ENCODE results near the gene R3HCC1L. TPM values are rescaled to one million over a fixed set of nuclear protein-coding genes. Genes with fewer than 3 reads are reported as not detected.

Gene R3HCC1L
- total and polyA plus RNA-seq, 2 donors (not counting 1 experiment from before 2014, with no cell fraction given) = 11.6 to 25.1 TPM

DNA sequence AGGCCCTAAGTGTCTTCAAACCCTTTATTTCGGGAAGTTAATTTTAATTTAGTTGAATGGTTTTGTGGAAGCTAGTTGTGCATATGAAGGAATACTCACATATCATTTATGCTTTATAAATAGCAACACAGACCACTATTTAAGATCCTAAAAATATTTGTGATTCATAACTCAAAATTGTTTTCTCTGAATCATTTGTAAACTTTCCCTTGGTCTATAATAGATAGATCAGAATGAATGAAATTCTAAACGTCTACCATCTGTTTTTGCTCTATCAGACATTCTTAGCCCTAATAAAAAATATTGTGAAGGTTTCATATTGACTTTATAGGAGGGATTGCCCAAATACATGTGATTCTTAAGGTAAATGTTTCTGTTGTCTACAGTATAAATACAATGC lies 90.1 kb downstream of the R3HCC1L start:
- intact Hi-C loops (cut with micrococcal nuclease) = no loop called here
- no peak overlapping the region for H2AFZ ChIP-seq (ENCODE audit: insufficient read depth, low read depth, low read length, poor library complexity, severe bottlenecking)
- H3K27ac ChIP-seq (ENCODE audit: low read length in 2 of 2) = no peak overlapping the region
- TF ChIP-seq, protein P1, sequence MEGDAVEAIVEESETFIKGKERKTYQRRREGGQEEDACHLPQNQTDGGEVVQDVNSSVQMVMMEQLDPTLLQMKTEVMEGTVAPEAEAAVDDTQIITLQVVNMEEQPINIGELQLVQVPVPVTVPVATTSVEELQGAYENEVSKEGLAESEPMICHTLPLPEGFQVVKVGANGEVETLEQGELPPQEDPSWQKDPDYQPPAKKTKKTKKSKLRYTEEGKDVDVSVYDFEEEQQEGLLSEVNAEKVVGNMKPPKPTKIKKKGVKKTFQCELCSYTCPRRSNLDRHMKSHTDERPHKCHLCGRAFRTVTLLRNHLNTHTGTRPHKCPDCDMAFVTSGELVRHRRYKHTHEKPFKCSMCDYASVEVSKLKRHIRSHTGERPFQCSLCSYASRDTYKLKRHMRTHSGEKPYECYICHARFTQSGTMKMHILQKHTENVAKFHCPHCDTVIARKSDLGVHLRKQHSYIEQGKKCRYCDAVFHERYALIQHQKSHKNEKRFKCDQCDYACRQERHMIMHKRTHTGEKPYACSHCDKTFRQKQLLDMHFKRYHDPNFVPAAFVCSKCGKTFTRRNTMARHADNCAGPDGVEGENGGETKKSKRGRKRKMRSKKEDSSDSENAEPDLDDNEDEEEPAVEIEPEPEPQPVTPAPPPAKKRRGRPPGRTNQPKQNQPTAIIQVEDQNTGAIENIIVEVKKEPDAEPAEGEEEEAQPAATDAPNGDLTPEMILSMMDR (IDR thresholded peaks at IDR 0.05) = no peak
- no peak for TF ChIP-seq EZH2 (IDR thresholded peaks at IDR 0.05; ENCODE audit: borderline replicate concordance, insufficient read depth, low read depth, low read length, poor library complexity, severe bottlenecking)
- DNase-seq (no peak), ATAC-seq (ENCODE audit: low read depth) (no peak)
- ChIA-PET CTCF (no interaction called here), POLR2A (no interaction called here)
- peaks cover 2% of the 10 kb centered on the region for H3K9me3 Mint-ChIP-seq (ENCODE audit: insufficient read depth)
- no peak overlapping the region for H3K4me2 ChIP-seq (replicated peaks; ENCODE audit: low read depth, low read length, poor library complexity, severe bottlenecking)
- no peaks in the 10 kb centered on the region for H3K27me3 ChIP-seq (replicated peaks in 1 of 4; ENCODE audit: control extremely low read depth in 1 of 4, control insufficient read depth in 3 of 4, insufficient read depth in 4 of 4, low read length in 3 of 4)
- H3K4me1 Mint-ChIP-seq = peaks cover 17% of the 10 kb centered on the region
- no peaks in the 10 kb centered on the region for H3K27me3 Mint-ChIP-seq
- H3K4me1 ChIP-seq (ENCODE audit: control insufficient read depth in 2 of 2, insufficient read depth in 2 of 2, low read length in 2 of 2) = no peaks in the 10 kb centered on the region
- H3K9me3 ChIP-seq (ENCODE audit: control extremely low read depth in 1 of 3, control insufficient read depth in 2 of 3, insufficient read depth in 1 of 3, low read length in 2 of 3) = peaks cover 4 to 6% (median 4%) of the 10 kb centered on the region in 3 donors
- no peak overlapping the region for H3K27ac Mint-ChIP-seq
- H4K20me1 ChIP-seq (ENCODE audit: control insufficient read depth, insufficient read depth, low read length, poor library complexity, severe bottlenecking) = peaks cover 13% of the 10 kb centered on the region
- H3K9ac ChIP-seq (ENCODE audit: low read length) = no peak overlapping the region
- no peak overlapping the region for H3K4me3 ChIP-seq (ENCODE audit: control extremely low read depth in 1 of 5, extremely low read depth in 1 of 5, insufficient read depth in 1 of 5, low read depth in 2 of 5, low read length in 4 of 5)
- peaks cover 33% of the 10 kb centered on the region for H3K79me2 ChIP-seq (ENCODE audit: control insufficient read depth, insufficient read depth, low read length)
- H3K36me3 ChIP-seq (replicated peaks in 1 of 2; ENCODE audit: control extremely low read depth in 1 of 2, control insufficient read depth in 1 of 2, extremely low read depth in 1 of 2, insufficient read depth in 2 of 2, low read length in 1 of 2) = peaks cover 0 to 2% of the 10 kb centered on the region in 2 experiments
- WGBS (ENCODE audit: insufficient coverage) = no CpG with 5 or more reads among the region's 2 CpGs
- no peak overlapping the region for H3K4me3 Mint-ChIP-seq

DNA sequence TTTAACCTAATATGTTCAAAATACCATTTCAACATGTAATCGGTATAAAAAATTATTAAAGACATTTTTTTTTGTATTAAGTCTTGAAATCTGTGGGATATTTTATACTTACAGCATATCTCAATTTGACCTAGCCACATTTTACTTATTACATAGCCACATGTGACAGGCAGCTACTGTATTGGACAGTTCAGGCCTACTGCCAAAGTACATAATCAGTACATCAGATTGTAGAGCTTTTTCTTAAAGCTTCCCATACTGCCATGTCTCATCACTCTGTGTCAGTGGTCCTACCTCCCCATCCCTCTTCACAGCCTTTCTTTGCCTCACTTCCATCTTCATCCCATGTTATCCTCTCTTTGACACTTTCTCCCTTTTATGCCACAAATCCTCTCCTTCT lies 90.5 kb downstream of the R3HCC1L start:
- no peak overlapping the region for H3K4me2 ChIP-seq (replicated peaks; ENCODE audit: low read depth, low read length, poor library complexity, severe bottlenecking)
- POLR2A ChIA-PET = no interaction called here

More for the DNA sequence above, 90.5 kb downstream of the R3HCC1L start:
- H3K79me2 ChIP-seq (ENCODE audit: control insufficient read depth, insufficient read depth, low read length) = peaks cover 28% of the 10 kb centered on the region
- intact Hi-C loops (cut with micrococcal nuclease) = no loop called here
- H3K27ac ChIP-seq (ENCODE audit: low read length in 2 of 2) = no peak overlapping the region
- H3K9ac ChIP-seq (ENCODE audit: low read length) = no peak overlapping the region
- DNase-seq (no peak), ATAC-seq (ENCODE audit: low read depth) (no peak)
- H3K9me3 Mint-ChIP-seq (ENCODE audit: insufficient read depth) = no peaks in the 10 kb centered on the region
- no peak for TF ChIP-seq EZH2 (IDR thresholded peaks at IDR 0.05; ENCODE audit: borderline replicate concordance, insufficient read depth, low read depth, low read length, poor library complexity, severe bottlenecking)
- TF ChIP-seq, protein P1 (IDR thresholded peaks at IDR 0.05) = no peak
- no peaks in the 10 kb centered on the region for H3K4me1 ChIP-seq (ENCODE audit: control insufficient read depth in 2 of 2, insufficient read depth in 2 of 2, low read length in 2 of 2)
- H3K4me3 ChIP-seq (ENCODE audit: control extremely low read depth in 1 of 5, extremely low read depth in 1 of 5, insufficient read depth in 1 of 5, low read depth in 2 of 5, low read length in 4 of 5) = no peak overlapping the region
- peaks cover 0 to 2% of the 10 kb centered on the region in 2 experiments for H3K36me3 ChIP-seq (replicated peaks in 1 of 2; ENCODE audit: control extremely low read depth in 1 of 2, control insufficient read depth in 1 of 2, extremely low read depth in 1 of 2, insufficient read depth in 2 of 2, low read length in 1 of 2)
- no peaks in the 10 kb centered on the region for H3K27me3 Mint-ChIP-seq
- no CpG with 5 or more reads among the region's 1 CpG for WGBS (ENCODE audit: insufficient coverage)
- H3K4me1 Mint-ChIP-seq = peaks cover 17% of the 10 kb centered on the region
- H3K27ac Mint-ChIP-seq = no peak overlapping the region
- CTCF ChIA-PET = no interaction called here
- no peak overlapping the region for H2AFZ ChIP-seq (ENCODE audit: insufficient read depth, low read depth, low read length, poor library complexity, severe bottlenecking)
- no peaks in the 10 kb centered on the region for H3K27me3 ChIP-seq (replicated peaks in 1 of 4; ENCODE audit: control extremely low read depth in 1 of 4, control insufficient read depth in 3 of 4, insufficient read depth in 4 of 4, low read length in 3 of 4)
- H3K4me3 Mint-ChIP-seq = no peak overlapping the region
- H3K9me3 ChIP-seq (ENCODE audit: control extremely low read depth in 1 of 3, control insufficient read depth in 2 of 3, insufficient read depth in 1 of 3, low read length in 2 of 3) = peaks cover under 1 to 4% (median 2%) of the 10 kb centered on the region in 3 donors
- H4K20me1 ChIP-seq (ENCODE audit: control insufficient read depth, insufficient read depth, low read length, poor library complexity, severe bottlenecking) = peaks cover 13% of the 10 kb centered on the region
